Caco-2 (cell line): ENCODE measurements around the gene DNER. TPM values are rescaled to one million over a fixed set of nuclear protein-coding genes. Genes with fewer than 3 reads are reported as not detected.
"Not testable (repeated sequence)": the region's sequence is repeated elsewhere in the genome, so short reads cannot be mapped to it uniquely, and the experiment has no call there.

Experiments
- BruUV-seq: library from RNA; stranded (reverse); fragments of 400-500 nt; replicated peaks from 2 replicates; lab custom pipeline; 2021; lab: Mats Ljungman, UMichigan
- CTCF ChIA-PET: fragments of 300-600 bp; sonication (Branson Sonifier 250); formaldehyde crosslinking; loops from one replicate; lab custom pipeline; 2022; ENCODE audit warnings: antibody characterized with exemption; lab: Charles Lee
- POLR2A ChIA-PET: fragments of 300-600 bp; sonication (Branson Sonifier 250); formaldehyde crosslinking; loops from one replicate; lab custom pipeline; 2022; ENCODE audit warnings: antibody characterized with exemption; lab: Charles Lee
- DNase-seq, 2 experiments: peaks; one replicate each; pipeline versions ENCODE4 v3.0.0 to v3.0.0-alpha.2; 2020 to 2022
- H3K27me3 ChIP-seq: replicated peaks from 2 replicates; pipeline ENCODE4 v1.6.0; 2011; ENCODE audit warnings: low read length; ENCODE audit not compliant: control insufficient read depth, insufficient read depth
- H3K36me3 ChIP-seq: 2 replicates; pipeline ENCODE4 v1.5.1; 2011; ENCODE audit warnings: low read length; ENCODE audit not compliant: control insufficient read depth, insufficient read depth
- H3K4me1 ChIP-seq: fragments of 250-450 bp; sonication (Bioruptor Pico); 2 replicates; pipeline ENCODE4 v1.5.1; 2020; ENCODE audit warnings: mild to moderate bottlenecking
- H3K4me3 ChIP-seq: 2 replicates; pipeline ENCODE4 v1.5.1; 2011; ENCODE audit warnings: low read depth, mild to moderate bottlenecking, control low read depth, low read length
- H3K9me3 ChIP-seq: fragments of 250-450 bp; sonication (Bioruptor Pico); 2 replicates; pipeline ENCODE4 v1.5.1; 2020; ENCODE audit warnings: mild to moderate bottlenecking, moderate library complexity
- H3K27ac Mint-ChIP-seq: one replicate; pipeline ENCODE4 v1.8.0; 2022; ENCODE audit warnings: mixed read lengths; ENCODE audit not compliant: unreplicated experiment
- H3K27me3 Mint-ChIP-seq: one replicate; pipeline ENCODE4 v1.8.0; 2022; ENCODE audit warnings: mixed read lengths; ENCODE audit not compliant: insufficient read depth, unreplicated experiment
- H3K36me3 Mint-ChIP-seq: one replicate; pipeline ENCODE4 v1.8.0; 2022; ENCODE audit warnings: mild to moderate bottlenecking, mixed read lengths; ENCODE audit not compliant: insufficient read depth, unreplicated experiment
- H3K4me1 Mint-ChIP-seq: one replicate; pipeline ENCODE4 v1.8.0; 2022; ENCODE audit warnings: low read depth, mixed read lengths; ENCODE audit not compliant: unreplicated experiment
- H3K4me3 Mint-ChIP-seq: one replicate; pipeline ENCODE4 v1.8.0; 2022; ENCODE audit warnings: mild to moderate bottlenecking, moderate library complexity, mixed read lengths; ENCODE audit not compliant: unreplicated experiment
- H3K9me3 Mint-ChIP-seq: one replicate; pipeline ENCODE4 v1.8.0; 2022; ENCODE audit warnings: mixed read lengths; ENCODE audit not compliant: unreplicated experiment
- CTCF ChIP-seq, 2 experiments: fragments of 200-600 bp in 1 of 2; IDR thresholded peaks; 1 replicate in 1 of 2; 2 replicates in 1 of 2; pipeline versions ENCODE4 v1.5.1 to v1.8.0; 2011 to 2022; ENCODE audit warnings: antibody characterized with exemption in 1 of 2, control low read depth in 1 of 2, inconsistent platforms in 1 of 2, low read depth in 1 of 2, low read length in 1 of 2, mild to moderate bottlenecking in 1 of 2, moderate library complexity in 1 of 2; ENCODE audit not compliant: insufficient read depth in 1 of 2, severe bottlenecking in 1 of 2, unreplicated experiment in 1 of 2
- intact Hi-C: fragments of 100-400 bp; cut with micrococcal nuclease; formaldehyde crosslinking; loops from one replicate; pipeline ENCODE4 v1.10.0; 2022; ENCODE audit not compliant: unreplicated experiment
- total RNA-seq: library from RNA; stranded (reverse); gene quantifications from 2 replicates; pipeline ENCODE4 v1.2.3, GENCODE V29; 2022

The DNER gene
- total RNA-seq, 1 experiment from 2014 or later = not detected

- no peak for DNase-seq
- H3K27me3 Mint-ChIP-seq = no peaks in the 10 kb centered on the region
- H3K36me3 Mint-ChIP-seq = no peaks in the 10 kb centered on the region
- intact Hi-C loops = no loop called here
- H3K4me1 Mint-ChIP-seq = no peaks in the 10 kb centered on the region
- H3K4me3 Mint-ChIP-seq = no peak overlapping the region
- H3K36me3 ChIP-seq = no peaks in the 10 kb centered on the region
- no peaks in the 10 kb centered on the region for H3K9me3 Mint-ChIP-seq
- H3K4me1 ChIP-seq = no peaks in the 10 kb centered on the region
- TF ChIP-seq CTCF (IDR thresholded peaks at IDR 0.05; ENCODE audit: insufficient read depth in 1 of 2, low read depth in 1 of 2, low read length in 1 of 2, severe bottlenecking in 1 of 2, unreplicated experiment in 1 of 2) = no peak
- no peak overlapping the region for H3K4me3 ChIP-seq
- ChIA-PET POLR2A (no interaction called here), CTCF (no interaction called here)
- H3K9me3 ChIP-seq = no peaks in the 10 kb centered on the region
- no peaks in the 10 kb centered on the region for H3K27me3 ChIP-seq
- no TSS peak for BruUV-seq
- H3K27ac Mint-ChIP-seq = no peak overlapping the region
Observed at GRCh38 chr2:229695961-229696360, 18.4 kb downstream of the DNER start.

GRCh38 chr2:229693845-229694244 is 20.5 kb downstream of the DNER start:
- H3K27me3 ChIP-seq, H3K27ac Mint-ChIP-seq, DNase-seq, H3K9me3 ChIP-seq, H3K9me3 Mint-ChIP-seq, intact Hi-C loops, H3K4me3 ChIP-seq, H3K36me3 ChIP-seq, BruUV-seq, CTCF ChIA-PET, H3K4me1 ChIP-seq, H3K4me3 Mint-ChIP-seq, H3K36me3 Mint-ChIP-seq, H3K27me3 Mint-ChIP-seq, H3K4me1 Mint-ChIP-seq, POLR2A ChIA-PET: not testable (repeated sequence)

- POLR2A ChIA-PET = no interaction called here
- no peak overlapping the region for H3K4me3 ChIP-seq
- Mint-ChIP-seq H3K4me3 (no peak overlapping the region), H3K27me3 (peaks cover 2% of the 10 kb centered on the region), H3K9me3 (no peaks in the 10 kb centered on the region), H3K4me1 (no peaks in the 10 kb centered on the region), H3K36me3 (no peaks in the 10 kb centered on the region), H3K27ac (no peak overlapping the region)
- CTCF ChIA-PET = no interaction called here
- no peaks in the 10 kb centered on the region for H3K36me3 ChIP-seq
- no peaks in the 10 kb centered on the region for H3K27me3 ChIP-seq
- no peaks in the 10 kb centered on the region for H3K9me3 ChIP-seq
- no peak for TF ChIP-seq CTCF (IDR thresholded peaks at IDR 0.05; ENCODE audit: insufficient read depth in 1 of 2, low read depth in 1 of 2, low read length in 1 of 2, severe bottlenecking in 1 of 2, unreplicated experiment in 1 of 2)
- no peaks in the 10 kb centered on the region for H3K4me1 ChIP-seq
- intact Hi-C loops = no loop called here
- no peak for DNase-seq
- no TSS peak for BruUV-seq
Observed at GRCh38 chr2:229691631-229692030, 22.7 kb downstream of the DNER start.

GRCh38 chr2:229689307-229689839 is 25.0 kb downstream of the DNER start:
- TF ChIP-seq CTCF (IDR thresholded peaks at IDR 0.05; ENCODE audit: insufficient read depth in 1 of 2, low read depth in 1 of 2, low read length in 1 of 2, severe bottlenecking in 1 of 2, unreplicated experiment in 1 of 2) = no peak
- Mint-ChIP-seq H3K27me3 (peaks cover 2% of the 10 kb centered on the region), H3K36me3 (peaks cover 2% of the 10 kb centered on the region), H3K9me3 (no peaks in the 10 kb centered on the region), H3K4me1 (no peaks in the 10 kb centered on the region), H3K27ac (no peak overlapping the region), H3K4me3 (no peak overlapping the region)
- DNase-seq = no peak
- ChIA-PET POLR2A (no interaction called here), CTCF (no interaction called here)
- intact Hi-C loops = no loop called here
- no TSS peak for BruUV-seq
- no peaks in the 10 kb centered on the region for H3K4me1 ChIP-seq
- no peak overlapping the region for H3K4me3 ChIP-seq
- no peaks in the 10 kb centered on the region for H3K36me3 ChIP-seq
- H3K9me3 ChIP-seq = no peaks in the 10 kb centered on the region
- no peaks in the 10 kb centered on the region for H3K27me3 ChIP-seq
